Hepatocyte (in vitro differentiated cells): ENCODE measurements around the gene COL5A1. TPM values are rescaled to one million over a fixed set of nuclear protein-coding genes. Genes with fewer than 3 reads are reported as not detected.

Experiments used
- DNase-seq: peaks from one replicate; pipeline ENCODE4 v3.0.0-alpha.2; 2016; ENCODE audit warnings: low spot score
- H2AFZ ChIP-seq: fragments of 200-600 bp; sonication (generic); 2 replicates; pipeline ENCODE4 v1.6.0; 2016; ENCODE audit warnings: antibody characterized with exemption, mild to moderate bottlenecking
- H3K27ac ChIP-seq: fragments of 200-600 bp; sonication (generic); 2 replicates; pipeline ENCODE4 v1.5.1; 2016; ENCODE audit warnings: mild to moderate bottlenecking
- H3K27me3 ChIP-seq: fragments of 200-600 bp; sonication (generic); 2 replicates; pipeline ENCODE4 v1.6.1; 2016
- H3K36me3 ChIP-seq: fragments of 200-600 bp; sonication (generic); replicated peaks from 2 replicates; pipeline ENCODE4 v1.5.1; 2016; ENCODE audit warnings: low read depth; ENCODE audit not compliant: insufficient read depth
- H3K4me1 ChIP-seq: fragments of 200-600 bp; sonication (generic); 2 replicates; pipeline ENCODE4 v1.5.1; 2016; ENCODE audit warnings: mild to moderate bottlenecking, moderate library complexity; ENCODE audit not compliant: insufficient read depth
- H3K4me2 ChIP-seq: fragments of 200-600 bp; sonication (generic); 2 replicates; pipeline ENCODE4 v1.6.0; 2016
- H3K4me3 ChIP-seq: fragments of 200-600 bp; sonication (generic); 2 replicates; pipeline ENCODE4 v1.5.1; 2016; ENCODE audit warnings: mild to moderate bottlenecking
- H3K79me2 ChIP-seq: fragments of 200-600 bp; sonication (generic); 2 replicates; pipeline ENCODE4 v1.6.0; 2017; ENCODE audit warnings: mild to moderate bottlenecking
- H3K9me2 ChIP-seq: fragments of 200-600 bp; sonication (generic); replicated peaks from 2 replicates; pipeline ENCODE4 v1.6.0; 2017; ENCODE audit warnings: mild to moderate bottlenecking; ENCODE audit not compliant: insufficient read depth
- H3K9me3 ChIP-seq: fragments of 200-600 bp; sonication (generic); 2 replicates; pipeline ENCODE4 v1.5.1; 2016; ENCODE audit warnings: low read depth, mild to moderate bottlenecking
- H4K20me1 ChIP-seq: fragments of 200-600 bp; sonication (generic); 2 replicates; pipeline ENCODE4 v1.6.0; 2016; ENCODE audit warnings: mild to moderate bottlenecking; ENCODE audit not compliant: insufficient read depth, poor library complexity, severe bottlenecking
- CTCF ChIP-seq: fragments of 200-600 bp; sonication (generic); IDR thresholded peaks from 2 replicates; pipeline ENCODE4 v1.5.1; 2016; ENCODE audit warnings: antibody characterized with exemption, mild to moderate bottlenecking; ENCODE audit not compliant: poor library complexity
- EZH2 ChIP-seq: fragments of 200-600 bp; sonication (generic); IDR thresholded peaks from 2 replicates; pipeline ENCODE4 v1.6.1; 2016; ENCODE audit warnings: antibody characterized with exemption, mild to moderate bottlenecking, borderline replicate concordance
- EZH2phosphoT487 ChIP-seq: fragments of 200-600 bp; sonication (generic); IDR thresholded peaks from one replicate; pipeline ENCODE4 v1.6.1; 2018; ENCODE audit warnings: antibody characterized with exemption, mild to moderate bottlenecking, low read depth, moderate library complexity; ENCODE audit not compliant: unreplicated experiment, severe bottlenecking
- WGBS: methylation state at CpG from one replicate; pipeline ENCODE4 v1.1.6; 2016; ENCODE audit warnings: low lambda C conversion rate; ENCODE audit errors: missing lambda C conversion rate; 5-methylcytosine and 5-hydroxymethylcytosine counted together
- polyA plus RNA-seq: library from polyadenylated mRNA; unstranded; fragments of >200 nt; fragmentation: Nextera tagmentation; extraction: Ambion mirVana; gene quantifications from 2 replicates; pipeline ENCODE4 v1.2.1, GENCODE V29; 2016
- total RNA-seq: library from RNA; depleted of rRNA; stranded (reverse); fragments of >200 nt; gene quantifications from 2 replicates; pipeline ENCODE4 v1.2.3, GENCODE V29; 2014

COL5A1 gene
- total and polyA plus RNA-seq, 2 experiments from 2014 or later, result 342 to 347 TPM

GRCh38 chr9:134795446-134795845, 153.8 kb downstream of the COL5A1 start:
- Histone ChIP-seq H4K20me1 (peaks cover 3% of the 10 kb centered on the region), H3K36me3 (no peaks in the 10 kb centered on the region), H3K27me3 (no peaks in the 10 kb centered on the region), H3K4me2 (no peak overlapping the region), H2AFZ (no peak overlapping the region), H3K27ac (no peak overlapping the region), H3K79me2 (no peaks in the 10 kb centered on the region), H3K9me2 (no peaks in the 10 kb centered on the region), H3K4me1 (no peaks in the 10 kb centered on the region), H3K9me3 (no peaks in the 10 kb centered on the region), H3K4me3 (no peak overlapping the region)
- no peak for TF ChIP-seq EZH2phosphoT487
- TF ChIP-seq EZH2, result no peak
- TF ChIP-seq CTCF, result no peak
- DNase-seq, result no peak
- 92% methylated on average over 8 of the region's 8 CpGs for WGBS

- TF ChIP-seq EZH2, result no peak
- no peak for TF ChIP-seq CTCF
- TF ChIP-seq EZH2phosphoT487, result no peak
- H3K27me3 ChIP-seq, result no peaks in the 10 kb centered on the region
- no peak for DNase-seq
- H3K4me3 ChIP-seq, result no peak overlapping the region
- 90% methylated on average over 10 of the region's 10 CpGs for WGBS
- H3K27ac ChIP-seq, result no peak overlapping the region
- H3K9me3 ChIP-seq, result no peaks in the 10 kb centered on the region
- no peaks in the 10 kb centered on the region for H3K9me2 ChIP-seq
- no peak overlapping the region for H3K4me2 ChIP-seq
- H3K36me3 ChIP-seq, result no peaks in the 10 kb centered on the region
- H2AFZ ChIP-seq, result no peak overlapping the region
- no peaks in the 10 kb centered on the region for H3K79me2 ChIP-seq
- no peaks in the 10 kb centered on the region for H3K4me1 ChIP-seq
- H4K20me1 ChIP-seq, result peaks cover 3% of the 10 kb centered on the region
Observed at GRCh38 chr9:134796882-134797281, 155.3 kb downstream of the COL5A1 start.

GRCh38 chr9:134800791-134801339, 159.3 kb downstream of the COL5A1 start:
- Histone ChIP-seq H3K27me3 (no peaks in the 10 kb centered on the region), H3K4me2 (no peak overlapping the region), H3K4me1 (no peaks in the 10 kb centered on the region), H3K79me2 (no peaks in the 10 kb centered on the region), H4K20me1 (no peaks in the 10 kb centered on the region), H3K4me3 (no peak overlapping the region), H3K36me3 (no peaks in the 10 kb centered on the region), H3K27ac (no peak overlapping the region), H3K9me3 (no peaks in the 10 kb centered on the region), H2AFZ (no peak overlapping the region), H3K9me2 (no peaks in the 10 kb centered on the region)
- no peak for DNase-seq
- TF ChIP-seq EZH2, result no peak
- no peak for TF ChIP-seq EZH2phosphoT487
- no peak for TF ChIP-seq CTCF
- 96% methylated on average over 25 of the region's 25 CpGs for WGBS
